Muscle of leg (tissue), 11 donors: ENCODE results near the gene C17orf50. TPM values are rescaled to one million over a fixed set of nuclear protein-coding genes. Genes with fewer than 3 reads are reported as not detected.

Experiments used
- DNase-seq: peaks from one replicate; pipeline ENCODE4 v3.0.0; 2013
- H3K27ac ChIP-seq: one replicate; pipeline ENCODE4 v1.5.1; 2013; ENCODE audit warnings: mild to moderate bottlenecking, low read length, control low read depth
- H3K27me3 ChIP-seq: one replicate; pipeline ENCODE4 v1.6.1; 2013; ENCODE audit warnings: low read length; ENCODE audit not compliant: control insufficient read depth, insufficient read depth
- H3K36me3 ChIP-seq: one replicate; pipeline ENCODE4 v1.6.1; 2013; ENCODE audit warnings: low read length; ENCODE audit not compliant: control insufficient read depth, insufficient read depth
- H3K4me1 ChIP-seq: one replicate; pipeline ENCODE4 v1.6.1; 2013; ENCODE audit warnings: low read length; ENCODE audit not compliant: control insufficient read depth, insufficient read depth
- H3K4me3 ChIP-seq: one replicate; pipeline ENCODE4 v1.5.1; 2013; ENCODE audit warnings: low read length, control low read depth
- H3K9me3 ChIP-seq: replicated peaks from 2 replicates; pipeline ENCODE4 v1.6.1; 2013; ENCODE audit warnings: low read depth, low read length; ENCODE audit not compliant: control insufficient read depth
- WGBS: methylation state at CpG from one replicate; pipeline ENCODE4 v1.1.5; 2013; ENCODE audit warnings: missing lambda C conversion rate; ENCODE audit not compliant: insufficient coverage; 5-methylcytosine and 5-hydroxymethylcytosine counted together
- polyA plus RNA-seq, 8 donors: library from polyadenylated mRNA; unstranded; fragments of 120-200 nt; gene quantifications; one replicate each; pipeline versions ENCODE4 v1.2.1 to v1.2.3, GENCODE V29; 2013; ENCODE audit warnings: inconsistent platforms in 1 of 8, low replicate concordance in 1 of 8; ENCODE audit not compliant: insufficient read length in 8 of 8, insufficient read depth in 1 of 8
- total RNA-seq: library from RNA; stranded (reverse); fragments of 120-200 nt; gene quantifications from one replicate; pipeline ENCODE4 v1.2.4, GENCODE V29; 2013

C17orf50 gene
- total and polyA plus RNA-seq, 9 donors = not detected

- H3K4me3 ChIP-seq = peak overlapping the region; percentile 98
- peaks cover 7% of the 10 kb centered on the region for H3K36me3 ChIP-seq
- H3K4me1 ChIP-seq = peaks cover 14% of the 10 kb centered on the region
- no peaks in the 10 kb centered on the region for H3K27me3 ChIP-seq
- DNase-seq = no peak
- H3K9me3 ChIP-seq = no peaks in the 10 kb centered on the region
- WGBS = 0% methylated on average over 9 of the region's 24 CpGs
- H3K27ac ChIP-seq = peak overlapping the region; percentile 99
Observed at GRCh38 chr17:35809855-35810461, 49.3 kb downstream of the C17orf50 start.

GRCh38 chr17:35811759-35812158 is 51.1 kb downstream of the C17orf50 start:
- H3K4me1 ChIP-seq = peaks cover 13% of the 10 kb centered on the region
- no peaks in the 10 kb centered on the region for H3K9me3 ChIP-seq
- H3K36me3 ChIP-seq = peaks cover 11% of the 10 kb centered on the region
- no peak overlapping the region for H3K27ac ChIP-seq
- H3K4me3 ChIP-seq = no peak overlapping the region
- WGBS = 59% methylated on average over 2 of the region's 6 CpGs
- H3K27me3 ChIP-seq = no peaks in the 10 kb centered on the region
- DNase-seq = no peak

- DNase-seq = no peak
- Histone ChIP-seq H3K27ac (no peak overlapping the region), H3K27me3 (no peaks in the 10 kb centered on the region), H3K4me3 (no peak overlapping the region), H3K4me1 (peaks cover 13% of the 10 kb centered on the region), H3K36me3 (peaks cover 13% of the 10 kb centered on the region), H3K9me3 (no peaks in the 10 kb centered on the region)
- WGBS = no CpG with 5 or more reads among the region's 5 CpGs
Observed at GRCh38 chr17:35812456-35812855, 51.8 kb downstream of the C17orf50 start.

Other genes starting within 250 kb of the C17orf50 start
- gene SLFN12L, start 223.2 kb upstream of the C17orf50 start, total RNA-seq = 0.13 TPM
- gene SLFN12L, start 223.2 kb upstream of the C17orf50 start, polyA plus RNA-seq = under 1 TPM; 0.06 to 0.57 (median 0.11) TPM
- gene SLFN14, start 200.1 kb upstream of the C17orf50 start, total RNA-seq = 0.22 TPM
- gene SLFN14, start 200.1 kb upstream of the C17orf50 start, polyA plus RNA-seq = under 1 TPM; 0.07 to 0.32 (median 0.18) TPM
- gene PEX12, start 182.3 kb upstream of the C17orf50 start, total RNA-seq = 8.2 TPM
- gene PEX12, start 182.3 kb upstream of the C17orf50 start, polyA plus RNA-seq = 1 to 10 TPM; 6.1 to 9.1 (median 7.3) TPM
- gene AP2B1, start 173.6 kb upstream of the C17orf50 start, total RNA-seq = 45.4 TPM
- gene AP2B1, start 173.6 kb upstream of the C17orf50 start, polyA plus RNA-seq = 10 to 100 TPM; 65.0 to 92.9 (median 75.9) TPM
- 1.9 TPM for gene RASL10B, start 29.2 kb upstream of the C17orf50 start, total RNA-seq
- 1 to 10 TPM; 3.1 to 5.1 (median 4.2) TPM for gene RASL10B, start 29.2 kb upstream of the C17orf50 start, polyA plus RNA-seq
- 0.04 TPM for gene GAS2L2, start 7.6 kb upstream of the C17orf50 start, total RNA-seq
- gene GAS2L2, start 7.6 kb upstream of the C17orf50 start, polyA plus RNA-seq = not detected
- gene MMP28, start 34.8 kb downstream of the C17orf50 start, total RNA-seq = 3.5 TPM
- 1 to 10 TPM; 1.9 to 4.3 (median 3.5) TPM for gene MMP28, start 34.8 kb downstream of the C17orf50 start, polyA plus RNA-seq
- gene TAF15, start 48.6 kb downstream of the C17orf50 start, total RNA-seq = 26.9 TPM
- gene TAF15, start 48.6 kb downstream of the C17orf50 start, polyA plus RNA-seq = 100 to 1,000 TPM; 118 to 162 (median 142) TPM
- not detected for gene HEATR9, start 108.0 kb downstream of the C17orf50 start, total RNA-seq
- gene HEATR9, start 108.0 kb downstream of the C17orf50 start, polyA plus RNA-seq = under 1 TPM in 3 of 8 donors, not detected in 5; 0.09 to 0.17 (median 0.10) TPM
- gene CCL5, start 119.5 kb downstream of the C17orf50 start, total RNA-seq = 0.75 TPM
- 1 to 10 TPM in 3 of 8 donors, under 1 TPM in 5; 0.60 to 1.7 (median 0.87) TPM for gene CCL5, start 119.5 kb downstream of the C17orf50 start, polyA plus RNA-seq
- gene RDM1, start 169.9 kb downstream of the C17orf50 start, total RNA-seq = 0.58 TPM
- 1 to 10 TPM in 2 of 8 donors, under 1 TPM in 6; 0.39 to 1.4 (median 0.78) TPM for gene RDM1, start 169.9 kb downstream of the C17orf50 start, polyA plus RNA-seq
- gene LYZL6, start 182.8 kb downstream of the C17orf50 start, total RNA-seq = not detected
- gene LYZL6, start 182.8 kb downstream of the C17orf50 start, polyA plus RNA-seq = not detected
- gene CCL16, start 220.6 kb downstream of the C17orf50 start, total RNA-seq = 0.22 TPM
- under 1 TPM; 0.11 to 0.53 (median 0.18) TPM for gene CCL16, start 220.6 kb downstream of the C17orf50 start, polyA plus RNA-seq
- gene CCL14, start 225.8 kb downstream of the C17orf50 start, total RNA-seq = 15.2 TPM
- gene CCL14, start 225.8 kb downstream of the C17orf50 start, polyA plus RNA-seq = 10 to 100 TPM; 17.7 to 32.3 (median 25.3) TPM
- not detected for gene CCL15, start 240.7 kb downstream of the C17orf50 start, total RNA-seq
- under 1 TPM in 1 of 8 donors, not detected in 7; 0.63 TPM for gene CCL15, start 240.7 kb downstream of the C17orf50 start, polyA plus RNA-seq